GM21619 (cell line): ENCODE measurements around the gene CUL1.

Experiments used
- ATAC-seq: cut with Tn5 transposase; IDR thresholded peaks from one replicate; pipeline ENCODE4 v1.9.1; 2021; ENCODE audit not compliant: unreplicated experiment

CUL1 gene

DNA sequence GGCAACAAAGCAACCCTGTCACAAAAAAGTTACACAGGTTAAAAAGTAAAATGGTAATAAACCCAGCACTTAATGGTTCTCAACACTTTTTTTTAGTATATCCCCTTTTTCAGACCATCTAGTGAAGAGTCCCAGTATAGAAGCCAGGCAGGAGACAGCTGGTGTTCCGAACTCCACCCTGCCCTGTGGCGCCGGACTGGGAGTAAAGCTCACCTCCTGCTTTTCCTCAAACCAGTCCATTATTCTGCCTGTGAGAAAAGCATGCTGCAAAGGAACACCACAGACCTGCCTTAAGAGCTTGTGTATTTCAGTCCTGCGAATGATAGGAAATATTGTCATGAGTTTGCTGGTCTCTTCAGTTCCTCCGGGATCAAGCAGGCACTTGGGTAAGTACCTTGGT lies 104.4 kb downstream of the CUL1 start:
- no peak for ATAC-seq

GRCh38 chr7:148804343-148805235 lies 105.9 kb downstream of the CUL1 start:
- ATAC-seq, result no peak

DNA sequence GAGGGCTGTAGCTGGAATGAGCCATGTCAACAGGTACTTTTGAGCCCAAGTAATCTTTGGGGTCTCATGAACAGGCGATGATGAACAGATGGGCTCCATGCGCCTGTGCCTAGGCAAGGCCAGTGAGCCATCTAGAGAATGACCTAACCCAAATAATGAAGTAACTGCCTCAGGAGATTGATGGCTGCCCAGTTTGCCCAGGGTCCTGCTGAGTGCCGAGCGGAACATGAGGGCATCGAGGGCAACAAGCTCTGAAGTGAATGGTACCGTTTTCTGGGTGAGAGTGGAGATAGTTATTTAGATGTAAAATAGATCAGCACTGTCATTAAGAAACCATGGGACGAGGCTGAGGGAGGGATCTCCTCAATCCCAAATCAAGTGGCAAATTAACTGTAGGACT lies 107.5 kb downstream of the CUL1 start:
- ATAC-seq, result no peak

DNA sequence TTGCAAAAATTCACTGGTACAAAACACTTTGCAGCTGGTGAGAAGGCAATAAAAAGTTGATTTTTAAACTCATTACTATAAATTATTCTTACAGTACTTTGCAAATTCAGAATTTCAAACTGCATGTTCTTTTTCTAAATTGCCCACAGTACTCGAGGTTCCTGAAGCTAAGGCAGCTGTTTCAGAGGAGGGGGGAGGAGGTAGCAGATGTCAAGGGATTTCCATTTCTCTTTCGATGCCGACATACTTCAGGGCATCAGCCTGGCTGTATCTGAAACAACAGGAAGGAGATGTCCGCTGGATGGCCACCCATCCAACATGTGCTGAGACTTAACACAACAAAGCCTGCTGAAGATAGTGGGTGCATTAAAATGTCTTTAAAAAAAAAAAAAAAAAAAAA lies 108.7 kb downstream of the CUL1 start:
- no peak for ATAC-seq

GRCh38 chr7:148809856-148810255 lies 111.2 kb downstream of the CUL1 start:
- no peak for ATAC-seq

- ATAC-seq, result no peak
Observed at GRCh38 chr7:148811892-148812291, 113.2 kb downstream of the CUL1 start.

DNA sequence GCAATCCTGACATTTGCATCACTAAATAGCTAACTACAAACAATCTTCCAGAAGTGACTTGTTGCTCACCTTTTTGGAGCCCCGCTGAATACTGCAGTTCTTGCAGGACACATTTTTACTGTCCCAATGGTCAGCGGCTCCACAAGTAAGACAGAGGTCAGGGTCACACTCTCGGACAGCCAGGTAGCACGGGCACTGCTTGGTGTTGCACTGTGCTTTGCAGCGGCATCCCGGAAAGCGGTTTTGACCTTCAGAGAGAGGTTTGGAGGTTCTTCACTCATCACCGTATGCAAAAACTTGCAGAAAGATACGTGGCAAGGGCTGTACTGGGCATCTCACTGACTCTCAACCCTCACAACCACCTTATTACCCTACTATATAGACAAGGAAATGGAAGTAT lies 115.2 kb downstream of the CUL1 start:
- no peak for ATAC-seq

DNA sequence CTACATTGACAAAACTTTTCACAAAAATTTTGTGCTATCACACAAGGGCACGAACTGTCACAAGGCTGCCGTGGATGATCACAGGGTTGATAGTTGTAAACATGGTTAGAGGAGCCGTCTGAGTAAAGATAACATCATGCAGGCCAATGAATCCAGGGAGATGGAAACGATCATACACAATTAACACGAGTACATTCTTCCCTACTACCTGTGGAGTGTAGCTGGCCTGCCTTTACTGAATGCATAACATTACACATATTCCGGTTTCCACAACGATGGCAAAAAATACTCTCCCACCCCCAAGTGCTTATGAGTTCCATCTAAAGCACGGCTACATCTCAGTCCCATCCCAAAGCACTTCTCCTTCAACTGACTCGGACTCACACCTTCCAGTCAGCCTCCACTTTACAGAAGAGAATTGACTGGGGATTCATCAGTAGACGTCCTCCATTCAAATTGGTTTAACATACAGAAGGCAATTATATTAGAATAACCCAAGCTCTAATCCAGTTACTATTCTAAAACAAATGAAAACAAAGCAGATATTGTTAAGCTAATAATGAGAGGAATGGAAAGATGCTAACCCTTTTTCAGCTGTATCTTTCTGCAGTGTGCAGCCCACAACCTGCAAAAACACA lies 116.3 kb downstream of the CUL1 start:
- ATAC-seq, result no peak

- ATAC-seq, result no peak
Observed at GRCh38 chr7:148815612-148816011, 116.9 kb downstream of the CUL1 start.

GRCh38 chr7:148819697-148820360 lies 121.1 kb downstream of the CUL1 start:
- no peak for ATAC-seq

- no peak for ATAC-seq
Observed at GRCh38 chr7:148821422-148821821, 122.7 kb downstream of the CUL1 start.

DNA sequence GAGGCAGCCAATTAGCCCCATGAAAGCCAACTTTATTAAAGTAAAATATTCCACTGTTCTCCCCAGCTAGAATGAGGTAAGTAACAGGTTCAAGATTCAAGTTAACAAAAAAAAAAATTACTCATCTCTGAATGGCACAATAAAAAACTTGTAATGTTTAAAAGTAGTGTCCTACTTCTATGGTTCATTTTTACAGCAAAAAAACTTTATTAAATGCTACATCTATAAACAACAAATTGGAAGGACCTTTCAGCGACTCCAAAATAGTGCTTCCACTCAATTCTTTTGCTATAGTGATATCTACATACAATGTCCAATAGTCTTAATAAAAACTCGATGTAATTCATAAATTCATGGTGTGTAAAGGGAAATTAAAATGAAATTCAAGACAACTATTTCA lies 126.2 kb downstream of the CUL1 start:
- ATAC-seq, result no peak

- ATAC-seq, result no peak
Observed at GRCh38 chr7:148825338-148825737, 126.6 kb downstream of the CUL1 start.

DNA sequence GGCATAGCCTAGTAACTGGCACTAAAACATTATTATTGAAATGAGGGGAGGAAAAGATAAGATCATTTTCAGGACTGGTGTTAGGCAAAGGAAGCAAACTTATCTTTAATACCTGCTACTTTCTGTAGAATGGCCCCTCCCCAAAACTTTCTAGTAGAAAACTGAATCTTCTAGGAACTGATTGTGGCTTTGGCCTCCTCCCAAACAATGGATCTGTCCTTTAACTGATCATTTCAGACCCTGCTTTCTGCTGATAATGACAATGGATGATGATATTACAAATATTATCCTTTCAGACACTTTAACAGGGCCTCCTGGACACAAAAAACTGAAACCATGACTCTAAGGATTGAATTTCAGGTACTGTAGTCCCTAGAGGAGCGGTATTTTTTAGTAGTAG lies 130.3 kb downstream of the CUL1 start:
- ATAC-seq, result no peak

DNA sequence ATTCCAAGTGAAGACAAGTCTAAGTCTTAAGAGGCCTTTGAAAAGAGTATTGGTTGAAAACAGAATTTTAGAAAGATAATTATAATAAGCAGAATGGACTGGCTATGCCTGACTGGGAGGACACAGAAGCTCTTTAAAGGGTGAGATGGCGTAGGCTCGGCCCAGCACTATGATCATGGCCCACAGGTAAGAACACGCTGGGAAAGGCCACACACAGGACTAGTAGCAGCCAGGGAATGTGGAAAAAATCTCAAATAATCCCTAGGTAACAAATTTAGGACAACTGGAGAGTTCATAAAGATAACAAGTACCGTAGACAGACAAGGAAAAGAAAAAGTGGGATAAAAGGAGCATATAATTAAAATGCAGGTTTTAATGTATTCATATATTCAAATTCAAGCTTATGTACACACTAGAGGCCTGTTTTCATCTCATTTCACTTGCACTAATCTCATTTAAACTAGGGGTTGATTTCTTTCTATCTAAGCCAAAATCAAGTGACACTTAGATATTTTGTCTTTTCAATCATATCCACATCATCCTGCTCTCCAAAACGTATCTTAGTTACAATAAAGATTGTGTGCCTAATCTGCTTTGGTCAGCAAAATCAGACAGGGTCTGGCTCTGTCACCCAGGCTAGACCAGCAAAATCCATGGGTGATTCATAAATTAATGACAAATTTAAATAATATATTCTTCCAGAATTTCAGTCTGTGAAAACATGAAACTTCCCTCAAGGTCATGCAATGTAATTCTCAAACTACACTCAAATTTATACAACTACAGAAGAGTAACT lies 132.4 kb downstream of the CUL1 start:
- ATAC-seq, result no peak

- no peak for ATAC-seq
Observed at GRCh38 chr7:148831782-148832181, 133.1 kb downstream of the CUL1 start.

- no peak for ATAC-seq
Observed at GRCh38 chr7:148834605-148835004, 135.9 kb downstream of the CUL1 start.

DNA sequence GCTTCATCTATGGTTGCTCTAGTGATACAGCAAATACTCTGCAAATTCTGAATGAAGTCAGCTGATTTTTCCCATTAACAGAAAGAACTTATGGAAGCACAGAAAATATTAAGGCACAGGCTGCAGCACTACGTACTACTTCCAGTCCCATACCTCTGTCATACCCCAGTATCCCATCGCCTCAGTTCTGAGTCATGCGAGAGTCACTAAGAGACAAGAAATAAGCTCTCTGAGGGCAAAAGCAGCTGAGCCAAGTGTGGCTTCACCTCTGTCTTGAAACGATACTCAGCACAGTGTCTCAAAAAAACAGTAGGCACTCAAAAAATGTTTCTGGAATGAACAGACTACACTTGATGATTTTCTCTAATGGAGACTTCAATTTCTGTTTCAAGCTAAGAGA lies 137.2 kb downstream of the CUL1 start:
- ATAC-seq, result no peak

DNA sequence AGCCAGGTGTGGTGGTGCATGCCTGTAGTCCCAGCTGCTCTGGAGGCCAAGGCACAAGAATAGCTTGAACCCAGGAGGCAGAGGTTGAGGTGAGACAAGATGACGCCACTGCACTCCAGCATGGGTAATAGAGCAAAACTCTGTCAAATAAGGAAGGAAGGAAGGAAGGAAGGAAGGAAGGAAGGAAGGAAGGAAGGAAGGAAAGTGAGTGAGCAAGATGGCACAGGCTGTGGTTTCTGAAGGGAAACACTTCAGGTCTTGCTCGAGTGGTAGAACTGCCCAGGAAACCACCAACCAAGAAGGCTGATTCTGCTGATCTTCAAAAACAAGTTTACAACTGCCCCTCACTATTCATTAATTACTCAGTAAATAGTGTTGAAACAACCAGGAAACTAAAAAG lies 140.2 kb downstream of the CUL1 start:
- no peak for ATAC-seq

- no peak for ATAC-seq
Observed at GRCh38 chr7:148847815-148848734, 149.4 kb downstream of the CUL1 start.
